K562 (cell line): ENCODE measurements around the gene DOCK3. TPM values are rescaled to one million over a fixed set of nuclear protein-coding genes. Genes with fewer than 3 reads are reported as not detected.

Experiments
- ATF3 ChIP-seq, 2 experiments: fragments of 450-650 bp in 1 of 2; sonication (generic) in 1 of 2; formaldehyde crosslinking in 1 of 2; IDR thresholded peaks in 1 of 2; conservative IDR thresholded peaks in 1 of 2; 2 replicates each; pipeline versions ENCODE4 v1.6.1 to v1.8.1; 2016 to 2023; ENCODE audit warnings: mild to moderate bottlenecking in 2 of 2, moderate library complexity in 2 of 2, inconsistent platforms in 1 of 2, missing genetic modification reagents in 1 of 2
- C11orf30 ChIP-seq: fragments of 450-650 bp; IDR thresholded peaks from 2 replicates; pipeline ENCODE4 v1.6.1; 2016; ENCODE audit warnings: low read depth, mild to moderate bottlenecking
- CEBPZ ChIP-seq: fragments of 150-350 bp; IDR thresholded peaks from 2 replicates; pipeline ENCODE4 v1.6.1; 2014; ENCODE audit warnings: low read depth, mild to moderate bottlenecking, low read length, borderline replicate concordance
- CTCF ChIP-seq, 3 experiments: IDR thresholded peaks in 2 of 3; conservative IDR thresholded peaks in 1 of 3; 2 replicates each; pipeline ENCODE4 v1.5.1; 2011 to 2012; ENCODE audit warnings: low read length in 3 of 3, mild to moderate bottlenecking in 3 of 3, control low read depth in 2 of 3, improper control_type of control experiment in 1 of 3, inconsistent platforms in 1 of 3, low read depth in 1 of 3, mixed read lengths in 1 of 3, moderate library complexity in 1 of 3; ENCODE audit not compliant: insufficient read depth in 2 of 3
- GTF2B ChIP-seq: IDR thresholded peaks from 2 replicates; pipeline ENCODE4 v1.6.1; 2011; ENCODE audit not compliant: insufficient read length; ENCODE audit errors: extremely low read depth
- IFI16 ChIP-seq: fragments of 250-450 bp; sonication (Bioruptor Pico); IDR thresholded peaks from 2 replicates; pipeline ENCODE4 v2.1.2; 2022; ENCODE audit warnings: mild to moderate bottlenecking, inconsistent platforms
- MAFF ChIP-seq: IDR thresholded peaks from 2 replicates; pipeline ENCODE4 v1.6.1; 2012; ENCODE audit warnings: low read length, improper control_type of control experiment
- MAFG ChIP-seq: fragments of 450-650 bp; conservative IDR thresholded peaks from 2 replicates; pipeline ENCODE4 v1.6.1; 2016; ENCODE audit warnings: missing genetic modification characterization, missing compliant biosample characterization
- NR1H2 ChIP-seq: sonication (generic); formaldehyde crosslinking; IDR thresholded peaks from 2 replicates; pipeline ENCODE4 v1.4.0; 2020; ENCODE audit warnings: mild to moderate bottlenecking, missing genetic modification reagents
- RAD21 ChIP-seq, 2 experiments: fragments of 250-450 bp in 1 of 2; fragments of 450-650 bp in 1 of 2; sonication (Bioruptor Pico) in 1 of 2; formaldehyde crosslinking in 1 of 2; IDR thresholded peaks in 1 of 2; conservative IDR thresholded peaks in 1 of 2; 2 replicates each; pipeline versions ENCODE4 v1.4.0 to v1.8.0; 2020 to 2022; ENCODE audit warnings: mild to moderate bottlenecking in 2 of 2, moderate library complexity in 1 of 2
- SIN3A ChIP-seq, 2 experiments: fragments of 150-350 bp in 1 of 2; IDR thresholded peaks; 2 replicates each; pipeline ENCODE4 v1.6.1; 2011 to 2016; ENCODE audit warnings: borderline replicate concordance in 2 of 2, low read depth in 2 of 2, low read length in 2 of 2, mild to moderate bottlenecking in 2 of 2, moderate library complexity in 2 of 2; ENCODE audit not compliant: control insufficient read depth in 1 of 2
- SRSF7 ChIP-seq: fragments of 200-400 bp; formaldehyde crosslinking; optimal IDR thresholded peaks from 2 replicates; pipeline ENCODE3; 2017; ENCODE audit warnings: mild to moderate bottlenecking, low read depth, low read length
- TAF7 ChIP-seq: fragments of 450-650 bp; IDR thresholded peaks from 2 replicates; pipeline ENCODE4 v1.6.1; 2016; ENCODE audit warnings: missing genetic modification characterization, missing compliant biosample characterization
- TOE1 ChIP-seq, 2 experiments: fragments of 450-650 bp in 1 of 2; sonication (generic) in 1 of 2; formaldehyde crosslinking in 1 of 2; IDR thresholded peaks; 2 replicates each; pipeline versions ENCODE4 v1.7.1 to v1.8.0; 2016 to 2022; ENCODE audit warnings: borderline replicate concordance in 2 of 2, mild to moderate bottlenecking in 2 of 2, antibody characterized with exemption in 1 of 2, inconsistent platforms in 1 of 2, low read depth in 1 of 2, missing genetic modification reagents in 1 of 2, moderate library complexity in 1 of 2
- ZBTB2 ChIP-seq: fragments of 450-650 bp; IDR thresholded peaks from 2 replicates; pipeline ENCODE4 v1.6.1; 2016; ENCODE audit warnings: antibody characterized with exemption
- ZNF134 ChIP-seq: fragments of 250-450 bp; sonication (Bioruptor Pico); conservative IDR thresholded peaks from 2 replicates; pipeline ENCODE4 v1.4.0; 2020
- ZNF316 ChIP-seq: fragments of 450-650 bp; IDR thresholded peaks from 2 replicates; pipeline ENCODE4 v1.6.1; 2016
- ZNF551 ChIP-seq: fragments of 250-450 bp; sonication (Bioruptor Pico); IDR thresholded peaks from 2 replicates; pipeline ENCODE4 v1.5.0; 2021; ENCODE audit warnings: mild to moderate bottlenecking, moderate library complexity
- ZNF764 ChIP-seq: fragments of 250-450 bp; sonication (Bioruptor Pico); IDR thresholded peaks from 2 replicates; pipeline ENCODE4 v1.4.0; 2020; ENCODE audit warnings: low read depth, mild to moderate bottlenecking, moderate library complexity
- polyA plus RNA-seq, 8 experiments: library from polyadenylated mRNA; depleted of rRNA in 4 of 8; stranded (reverse) in 5 of 8; unstranded in 3 of 8; fragments of >200 nt; fragmentation: Nextera tagmentation in 2 of 8; fragmentation: Illumina TruSeq in 1 of 8; extraction: Ambion mirVana in 2 of 8; extraction: Trizol in 1 of 8; gene quantifications; 2 replicates each; pipeline versions ENCODE4 v1.2.1 to v1.2.3, GENCODE V29; 2011 to 2014; ENCODE audit warnings: inconsistent platforms in 1 of 8, missing spikeins in 1 of 8
- total RNA-seq, 7 experiments: library from RNA; depleted of rRNA in 6 of 7; stranded (reverse); fragments of >200 nt in 6 of 7; fragmentation: Illumina TruSeq in 2 of 7; extraction: Trizol in 2 of 7; gene quantifications; 2 replicates each; pipeline versions ENCODE4 v1.2.1 to v1.2.3, GENCODE V29; 2011 to 2021; ENCODE audit warnings: low replicate concordance in 1 of 7

DOCK3 gene
- total and polyA plus RNA-seq, 9 of the 15 experiments (the other 6 are each of a cell fraction or from before 2014, with no cell fraction given), result under 0.01 to 0.03 (median 0.01) TPM; not detected in 4

GRCh38 chr3:50971487-50971924 is 296.8 kb downstream of the DOCK3 start (continued):
- TF ChIP-seq TAF7, result no peak
- no peak for TF ChIP-seq IFI16 (CRISPR knock-in tag)
- peak; percentile 41 for TF ChIP-seq MAFG
- peak; percentile 72 to 81 (median 73) for TF ChIP-seq CTCF (IDR thresholded peaks at IDR 0.05 in 2 of 3, conservative IDR thresholded peaks at IDR 0.05 in 1 of 3; ENCODE audit: insufficient read depth in 2 of 3, low read depth in 1 of 3, low read length in 3 of 3)
- peak; percentile 46; the same call in 1 of the 2 replicates for TF ChIP-seq C11orf30
- TF ChIP-seq GTF2B, result no peak
- no peak for TF ChIP-seq ZNF764 (CRISPR knock-in tag)
- TF ChIP-seq ATF3 (IDR thresholded peaks at IDR 0.05), result no peak
- no peak for TF ChIP-seq ATF3 (CRISPR knock-in tag; conservative IDR thresholded peaks at IDR 0.05)
- TF ChIP-seq ZNF551 (CRISPR knock-in tag), result no peak
- TF ChIP-seq TOE1 (IDR thresholded peaks at IDR 0.05; ENCODE audit: borderline replicate concordance), result no peak
- TF ChIP-seq TOE1 (CRISPR knock-in tag; IDR thresholded peaks at IDR 0.05; ENCODE audit: borderline replicate concordance, low read depth), result no peak
- no peak for TF ChIP-seq SRSF7
- TF ChIP-seq NR1H2 (CRISPR knock-in tag), result no peak
- TF ChIP-seq ZBTB2, result no peak
- TF ChIP-seq RAD21 (CRISPR knock-in tag; conservative IDR thresholded peaks at IDR 0.05 in 1 of 2, IDR thresholded peaks at IDR 0.05 in 1 of 2), result peak; percentile 33 to 69; a peak in 3 of 4 replicates
- TF ChIP-seq ZNF316, result peak; percentile 63
- TF ChIP-seq CEBPZ, result no peak
- no peak for TF ChIP-seq SIN3A (IDR thresholded peaks at IDR 0.05; ENCODE audit: borderline replicate concordance in 2 of 2, control insufficient read depth in 1 of 2, low read depth in 2 of 2, low read length in 2 of 2)
- peak; percentile 40 for TF ChIP-seq MAFF
- no peak for TF ChIP-seq ZNF134
